Activated CD4-positive, alpha-beta T cell treated with anti-CD3 and anti-CD28 coated beads for 4 hours (primary cell): Measurements from ENCODE around the gene CTBP2.

ENCODE experiments used
- DNase-seq, 2 donors: peaks; one replicate each; pipeline ENCODE4 v3.0.0-alpha.2; 2020

CTBP2 gene

DNA sequence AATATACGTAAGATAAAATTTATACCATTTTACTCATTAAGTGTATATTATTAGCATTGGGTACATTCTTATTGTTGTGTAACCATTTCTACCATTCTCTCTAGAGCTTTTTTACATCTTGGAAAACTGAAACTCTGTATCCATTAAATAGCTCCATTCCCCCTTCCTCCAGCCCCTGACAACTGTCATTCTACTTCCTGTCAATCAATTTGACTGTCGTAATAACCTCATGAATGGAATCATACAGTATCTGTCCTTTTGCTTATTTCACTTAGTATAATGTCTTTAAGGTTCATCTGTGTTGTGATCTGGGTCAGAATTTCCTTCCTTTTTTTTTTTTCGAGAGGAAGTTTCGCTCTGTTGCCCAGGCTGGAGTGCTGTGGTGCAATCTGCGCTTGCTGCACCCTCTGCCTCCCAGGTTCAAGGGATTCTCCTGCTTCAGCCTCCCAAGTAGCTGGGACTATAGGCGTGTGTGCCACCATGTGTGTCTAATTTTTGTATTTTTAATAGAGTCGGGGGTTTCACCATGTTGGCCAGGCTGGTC, 202.9 kb downstream of the CTBP2 start:
- DNase-seq = no peak

DNA sequence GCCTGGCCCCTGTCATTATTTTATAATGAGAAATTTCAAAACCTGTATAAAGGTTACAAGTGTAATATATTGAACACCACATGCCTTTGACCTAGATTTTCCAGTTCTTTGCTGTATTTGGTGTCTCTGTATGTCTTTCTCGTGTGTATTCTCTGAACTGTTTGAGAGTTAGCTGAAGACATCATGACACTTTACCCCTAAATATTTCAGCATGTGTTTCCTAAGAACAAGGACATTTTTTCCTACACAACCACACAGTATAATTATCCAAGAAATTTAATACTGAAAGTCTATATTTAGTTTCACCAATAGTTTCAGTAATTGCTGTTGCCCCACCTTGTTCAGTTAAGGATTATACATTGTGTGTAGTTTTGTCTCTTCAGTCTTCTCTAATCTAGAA, 203.6 kb downstream of the CTBP2 start:
- DNase-seq = no peak

DNA sequence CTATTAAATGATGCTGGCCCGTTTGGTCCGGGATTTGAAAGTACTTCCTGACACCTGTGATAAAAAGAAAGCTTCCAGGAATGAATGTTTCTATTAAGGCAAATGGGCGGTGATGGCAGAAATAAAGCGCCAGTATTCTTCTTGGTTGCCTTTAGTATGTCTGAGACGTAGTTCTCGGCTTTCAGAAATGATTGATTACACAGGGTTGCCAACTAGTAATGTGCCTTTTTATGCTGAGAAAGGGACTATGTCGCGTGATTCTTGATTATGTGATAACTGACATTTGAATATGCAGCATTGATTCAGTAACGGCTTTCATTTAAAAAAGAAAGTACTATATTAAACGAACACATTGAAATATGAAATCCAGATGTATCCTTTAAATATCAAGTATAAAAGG, 204.5 kb downstream of the CTBP2 start:
- no peak for DNase-seq

DNA sequence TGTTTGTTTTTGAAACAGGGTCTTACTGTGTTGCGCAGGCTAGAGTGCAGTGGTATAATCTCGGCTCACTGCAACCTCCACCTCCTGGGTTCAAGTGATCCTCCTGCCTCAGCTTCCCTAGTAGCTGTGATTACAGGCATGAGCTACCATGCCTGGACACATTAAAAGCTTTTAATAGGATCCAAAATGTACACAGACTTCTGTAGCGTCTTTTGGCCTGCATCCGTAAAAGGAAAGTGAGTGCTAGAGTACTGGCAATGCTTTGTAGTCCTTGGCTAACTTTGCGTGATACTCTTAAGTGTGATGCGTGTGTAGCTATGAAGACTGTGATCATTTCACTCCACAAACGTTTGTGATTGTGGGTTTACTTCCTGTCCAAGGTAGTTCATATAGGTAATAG, 205.1 kb downstream of the CTBP2 start:
- DNase-seq = no peak

DNA sequence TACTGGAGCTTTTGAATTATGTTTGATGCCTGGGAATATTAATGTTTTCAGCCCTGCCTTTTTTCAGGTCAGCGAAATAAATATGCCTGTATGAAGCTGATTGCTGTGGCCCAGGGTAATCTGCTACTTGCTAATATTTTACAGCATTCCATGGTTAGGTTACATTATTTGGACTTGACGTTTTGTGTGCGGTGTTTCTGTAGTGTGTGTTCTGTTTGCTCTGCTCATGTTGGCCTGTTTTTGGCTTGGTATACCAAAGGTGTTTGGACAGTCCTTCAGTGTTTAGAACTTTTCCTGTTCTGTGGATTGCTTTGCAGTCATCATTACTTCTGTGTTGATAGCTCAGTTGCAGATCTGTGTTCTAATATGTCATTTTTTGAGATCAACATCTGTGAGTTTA, 206.9 kb downstream of the CTBP2 start:
- no peak for DNase-seq

DNA sequence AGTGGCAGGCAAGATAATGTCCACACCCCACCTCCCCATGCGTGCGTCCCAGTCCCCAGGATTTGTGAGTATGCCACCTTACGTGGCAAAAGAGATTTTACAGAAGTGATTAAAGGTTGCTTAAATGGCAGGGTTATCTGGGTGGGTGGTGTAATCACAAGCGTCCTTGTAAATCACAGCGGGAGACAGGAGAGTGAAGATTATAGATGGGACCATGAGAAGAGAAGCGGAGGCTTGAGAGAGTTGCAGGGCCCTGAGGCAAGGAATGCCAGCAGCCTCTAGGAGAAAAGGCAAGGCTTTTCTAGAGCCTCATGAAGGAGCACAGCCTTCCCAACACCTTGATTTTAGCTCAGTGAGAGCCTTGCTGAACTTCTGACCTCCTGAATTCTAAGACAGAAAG, 208.2 kb downstream of the CTBP2 start:
- DNase-seq = no peak

DNA sequence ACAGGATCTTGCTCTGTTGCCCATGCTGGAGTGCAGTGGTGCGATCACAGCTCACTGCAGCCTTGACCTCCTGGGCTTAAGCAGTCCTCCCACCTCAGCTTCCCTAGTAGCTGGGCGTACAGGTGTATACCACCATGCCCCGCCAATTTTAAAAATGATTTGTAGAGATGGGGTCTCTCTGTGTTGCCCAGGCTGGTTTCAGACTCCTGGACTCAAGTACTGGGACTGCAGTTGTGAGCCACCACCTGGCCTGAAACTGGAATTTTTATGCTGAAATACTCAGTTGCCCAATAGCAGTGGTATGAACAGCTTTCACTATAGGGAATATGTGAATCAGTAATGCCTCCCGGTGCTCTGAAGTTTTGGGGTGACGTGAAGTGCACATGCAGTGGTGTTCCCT, 210.8 kb downstream of the CTBP2 start:
- no peak for DNase-seq

DNA sequence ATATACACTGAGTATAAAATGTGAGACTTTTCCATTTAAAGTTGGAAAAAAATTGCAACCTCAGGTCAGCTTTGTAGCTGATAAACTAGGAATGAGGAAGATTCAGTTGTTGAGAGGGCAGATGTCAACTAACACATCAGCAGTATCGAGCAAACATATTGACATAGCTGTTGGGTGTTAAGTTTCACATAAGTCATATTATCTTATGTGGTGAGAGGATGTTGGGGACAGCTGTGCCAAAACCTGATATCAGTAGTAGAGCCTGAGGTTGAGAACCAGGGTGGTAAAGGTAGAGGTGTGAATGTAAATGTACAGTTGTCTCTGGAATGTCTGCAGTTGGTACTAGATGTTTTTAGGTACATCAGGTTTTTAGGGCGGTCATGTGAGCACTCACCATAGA, 213.4 kb downstream of the CTBP2 start:
- no peak for DNase-seq

DNA sequence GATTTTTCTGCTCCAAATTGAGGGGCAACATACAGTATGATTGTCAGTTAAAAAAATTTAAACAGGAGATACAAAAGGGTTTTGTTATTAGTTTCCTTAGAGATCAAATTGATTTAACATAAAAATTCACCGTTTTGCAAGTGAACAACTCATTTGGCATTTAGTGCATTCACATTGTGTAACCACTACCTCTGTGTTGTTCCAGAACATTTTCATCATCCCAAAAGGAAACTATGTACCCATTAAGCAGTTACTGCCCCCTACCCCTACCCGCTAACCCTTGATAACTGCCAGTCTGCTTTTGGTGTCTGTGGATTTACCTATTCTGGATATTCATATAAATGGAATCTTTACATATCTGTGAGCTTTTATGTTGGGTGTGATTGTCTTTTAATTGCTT, 215.4 kb downstream of the CTBP2 start:
- no peak for DNase-seq

DNA sequence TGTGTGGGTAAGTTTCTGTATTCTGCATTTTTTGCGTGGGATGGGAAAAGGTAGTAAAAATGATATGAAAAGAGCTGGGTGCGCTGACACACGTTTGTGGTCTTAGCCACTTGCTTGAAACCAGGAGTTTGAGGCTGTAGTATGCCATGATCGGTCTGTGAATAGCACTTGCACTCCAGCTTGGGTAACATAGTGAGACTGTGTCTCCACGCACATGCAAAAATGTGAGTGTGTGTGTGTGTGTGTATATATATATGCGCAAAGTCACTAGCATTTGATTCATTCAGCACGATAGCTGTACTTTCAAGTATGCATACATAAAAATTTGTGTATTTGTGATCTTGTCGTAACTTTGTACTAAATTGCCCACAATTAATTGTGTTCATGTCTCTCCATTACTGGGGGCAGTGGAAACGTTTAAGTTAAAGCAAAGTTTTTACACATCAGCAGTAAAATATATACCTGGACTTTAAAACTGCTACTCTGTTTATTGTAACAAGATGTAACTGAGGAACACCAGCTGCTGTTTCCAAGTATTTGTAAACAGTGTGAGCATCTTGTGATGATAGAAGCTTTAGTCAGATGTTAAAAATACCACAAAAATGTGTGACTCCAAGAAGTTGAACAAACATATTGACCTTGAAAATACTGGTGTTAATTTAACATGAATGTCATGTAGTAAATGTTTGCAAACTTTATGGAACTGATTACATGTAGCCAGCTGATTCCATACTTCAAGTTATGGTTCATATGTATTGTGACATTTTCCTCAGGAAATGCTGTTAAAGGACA, 216.9 kb downstream of the CTBP2 start:
- no peak for DNase-seq

DNA sequence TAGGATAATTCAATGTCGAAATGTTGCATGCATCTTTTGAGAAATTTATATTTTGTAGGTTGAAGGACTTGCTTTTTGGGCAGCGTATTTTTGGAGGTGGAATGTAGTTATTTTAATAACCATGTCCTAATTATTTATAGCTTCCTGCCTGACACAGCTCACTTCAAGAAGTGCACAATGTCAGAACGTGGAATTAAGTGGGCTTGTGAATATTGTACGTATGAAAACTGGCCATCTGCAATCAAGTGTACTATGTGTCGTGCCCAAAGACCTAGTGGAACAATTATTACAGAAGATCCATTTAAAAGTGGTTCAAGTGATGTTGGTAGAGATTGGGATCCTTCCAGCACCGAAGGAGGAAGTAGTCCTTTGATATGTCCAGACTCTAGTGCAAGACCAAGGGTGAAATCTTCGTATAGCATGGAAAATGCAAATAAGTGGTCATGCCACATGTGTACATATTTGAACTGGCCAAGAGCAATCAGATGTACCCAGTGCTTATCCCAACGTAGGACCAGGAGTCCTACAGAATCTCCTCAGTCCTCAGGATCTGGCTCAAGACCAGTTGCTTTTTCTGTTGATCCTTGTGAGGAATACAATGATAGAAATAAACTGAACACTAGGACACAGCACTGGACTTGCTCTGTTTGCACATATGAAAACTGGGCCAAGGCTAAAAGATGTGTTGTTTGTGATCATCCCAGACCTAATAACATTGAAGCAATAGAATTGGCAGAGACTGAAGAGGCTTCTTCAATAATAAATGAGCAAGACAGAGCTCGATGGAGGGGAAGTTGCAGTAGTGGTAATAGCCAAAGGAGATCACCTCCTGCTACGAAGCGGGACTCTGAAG, 217.8 kb downstream of the CTBP2 start:
- DNase-seq = no peak

DNA sequence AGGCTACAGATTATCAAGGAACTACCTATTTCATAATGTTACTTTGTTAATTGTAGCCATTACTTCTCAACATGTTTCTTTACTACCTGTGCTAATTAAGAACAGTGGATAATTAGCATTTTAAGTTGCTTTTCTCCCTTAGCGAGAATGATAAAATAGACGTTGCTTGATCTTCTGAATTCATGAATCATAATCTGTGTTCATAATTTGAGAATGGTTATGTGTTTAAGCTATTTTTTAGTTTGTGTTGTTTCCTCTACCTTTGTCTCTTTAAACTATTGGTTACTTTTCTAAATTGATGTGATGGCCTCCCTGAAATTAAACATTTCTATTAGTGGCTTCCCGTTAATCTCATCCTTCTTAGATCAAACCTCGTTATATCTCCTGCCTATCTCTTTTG, 218.5 kb downstream of the CTBP2 start, which contains the start of gene ZRANB1:
TSS of gene ZRANB1 (plus strand) at position 301 of the 400 bp plus-strand sequence. CDS start 371 bp downstream, outside the sequence.
- no peak for DNase-seq

DNA sequence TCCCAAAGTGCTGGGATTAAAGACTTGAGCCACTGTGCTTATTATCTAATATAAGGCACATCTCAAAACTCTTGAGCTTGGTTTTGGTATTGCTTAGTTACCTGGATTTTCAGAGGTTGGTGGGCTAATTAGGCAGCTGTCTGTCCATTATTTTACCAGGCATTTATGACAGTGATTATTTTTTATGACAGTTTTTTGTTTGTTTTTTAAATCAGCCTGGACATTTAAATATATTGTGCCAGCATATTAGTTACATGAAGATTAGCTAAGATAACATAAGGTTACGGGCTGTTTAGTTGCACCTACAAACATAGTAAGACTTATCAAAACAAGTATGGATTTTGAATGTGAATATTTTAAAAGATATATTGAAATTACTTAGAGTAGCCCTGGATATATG, 221.1 kb downstream of the CTBP2 start:
- DNase-seq = no peak

DNA sequence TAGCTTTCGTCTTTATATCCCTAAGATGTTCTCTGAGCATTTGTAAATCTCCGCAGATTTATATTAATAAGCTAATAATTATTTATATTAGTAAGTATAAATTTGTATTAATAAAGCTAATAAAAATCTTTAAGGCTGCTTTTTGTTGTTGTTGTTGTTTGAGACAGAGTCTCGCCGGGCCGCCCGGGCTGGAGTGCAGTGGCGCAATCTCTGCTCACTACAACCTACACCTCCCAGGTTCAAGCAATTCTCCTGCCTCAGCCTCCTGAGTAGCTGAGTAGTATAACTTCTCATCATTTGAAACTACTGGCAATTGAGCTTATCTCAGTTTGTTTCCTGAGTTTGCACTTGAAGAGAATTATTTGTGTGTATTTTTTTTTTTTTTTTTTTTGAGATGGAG, 223.6 kb downstream of the CTBP2 start:
- no peak for DNase-seq

DNA sequence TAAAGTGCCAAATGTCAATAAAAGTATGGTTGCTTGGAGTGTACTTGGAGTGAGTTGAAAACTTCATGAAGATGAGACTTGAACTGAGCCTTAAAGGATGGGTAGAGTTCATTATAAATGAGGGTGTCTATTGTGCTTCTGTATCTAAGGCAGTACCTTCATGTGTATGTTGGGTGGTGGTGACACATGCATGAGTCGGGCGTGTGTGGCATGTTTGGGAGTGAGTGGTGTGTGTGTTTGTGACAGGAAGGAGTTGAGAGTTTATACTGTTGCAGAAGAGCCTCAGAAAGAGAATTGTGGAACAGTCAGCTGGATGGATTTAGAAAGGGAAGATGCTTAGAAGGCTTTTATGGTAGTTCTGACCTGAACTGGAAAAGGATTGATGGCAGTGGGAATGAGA, 224.4 kb downstream of the CTBP2 start:
- DNase-seq = no peak
